ENCODE results near the gene DDX59.

Gene DDX59

GRCh38 chr1:200706111-200706814, 36.6 kb upstream of the DDX59 start:
- DNase-seq (ENCODE audit: low read depth): no peak
- H3K4me3 ChIP-seq (ENCODE audit: control insufficient read depth, low read depth, low read length): no peak overlapping the region
- TF ChIP-seq CTCF (conservative IDR thresholded peaks at IDR 0.05; ENCODE audit: control insufficient read depth, insufficient read depth, low read depth, low read length): no peak

- no peak for TF ChIP-seq CTCF (conservative IDR thresholded peaks at IDR 0.05; ENCODE audit: control insufficient read depth, insufficient read depth, low read depth, low read length)
- H3K4me3 ChIP-seq (ENCODE audit: control insufficient read depth, low read depth, low read length): no peak overlapping the region
- DNase-seq (ENCODE audit: low read depth): no peak
These were observed 35.3 kb upstream of the DDX59 start for GRCh38 chr1:200704986-200705500.

- H3K4me3 ChIP-seq (ENCODE audit: control insufficient read depth, low read depth, low read length): no peak overlapping the region
- no peak for TF ChIP-seq CTCF (conservative IDR thresholded peaks at IDR 0.05; ENCODE audit: control insufficient read depth, insufficient read depth, low read depth, low read length)
- peak; percentile 78 for DNase-seq (ENCODE audit: low read depth)
These were observed 30.2 kb upstream of the DDX59 start for GRCh38 chr1:200699871-200700270.

GRCh38 chr1:200694738-200695137, 25.0 kb upstream of the DDX59 start:
- no peak for DNase-seq (ENCODE audit: low read depth)
- no peak overlapping the region for H3K4me3 ChIP-seq (ENCODE audit: control insufficient read depth, low read depth, low read length)
- TF ChIP-seq CTCF (conservative IDR thresholded peaks at IDR 0.05; ENCODE audit: control insufficient read depth, insufficient read depth, low read depth, low read length): no peak

GRCh38 chr1:200693327-200693726, 23.6 kb upstream of the DDX59 start:
- no peak for TF ChIP-seq CTCF (conservative IDR thresholded peaks at IDR 0.05; ENCODE audit: control insufficient read depth, insufficient read depth, low read depth, low read length)

GRCh38 chr1:200692316-200692715, 22.6 kb upstream of the DDX59 start:
- TF ChIP-seq CTCF (conservative IDR thresholded peaks at IDR 0.05; ENCODE audit: control insufficient read depth, insufficient read depth, low read depth, low read length): no peak
- H3K4me3 ChIP-seq (ENCODE audit: control insufficient read depth, low read depth, low read length): no peak overlapping the region
- DNase-seq (ENCODE audit: low read depth): no peak

More at GRCh38 chr1:200693327-200693726, 23.6 kb upstream of the DDX59 start:
- H3K4me3 ChIP-seq (ENCODE audit: control insufficient read depth, low read depth, low read length): no peak overlapping the region
- DNase-seq (ENCODE audit: low read depth): no peak

Measured in fibroblast of mammary gland (primary cell).